ENCODE measurements around the gene NOL9. TPM values are rescaled to one million over a fixed set of nuclear protein-coding genes. Genes with fewer than 3 reads are reported as not detected.

NOL9 gene
- total and polyA plus RNA-seq, 10 of the 15 experiments (the other 5 are each of a cell fraction or from before 2014, with no cell fraction given): 3.9 to 35.9 (median 23.0) TPM

DNA sequence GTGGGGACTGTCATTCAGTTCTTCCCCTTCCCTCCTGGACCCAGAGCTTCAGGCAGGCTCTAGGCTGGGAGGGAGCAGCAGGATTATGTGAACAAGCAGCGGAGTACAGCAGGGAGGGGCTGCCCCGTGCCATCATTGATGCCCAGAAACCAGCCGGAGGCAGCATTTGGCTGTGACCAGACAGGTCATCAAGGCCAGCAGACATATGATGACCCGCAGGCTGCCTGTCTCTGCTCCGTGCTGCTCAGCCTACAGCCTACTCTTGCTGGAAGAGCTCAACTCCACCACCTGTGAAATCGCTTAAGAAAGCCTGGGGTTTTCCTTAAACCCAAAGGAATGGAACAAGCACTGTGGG, 43.4 kb upstream of the NOL9 start:
- peaks cover 9% of the 10 kb centered on the region for H3K4me1 ChIP-seq (ENCODE audit: control insufficient read depth, insufficient read depth, low read length)
- H2AFZ ChIP-seq (ENCODE audit: control insufficient read depth, low read depth, low read length): no peak overlapping the region
- in situ Hi-C loops (cut with MboI): no loop called here
- no peak overlapping the region for H3K27ac ChIP-seq (ENCODE audit: control insufficient read depth, insufficient read depth)
- peaks cover 36% of the 10 kb centered on the region for H3K79me2 ChIP-seq (ENCODE audit: control insufficient read depth, insufficient read depth, low read length)
- RAD21 ChIA-PET (ENCODE audit: unreplicated experiment): no interaction called here
- no peak for FAIRE-seq
- CTCF ChIA-PET: interaction anchor here (1.4 kb wide), 1 partner anchor 43 kb away, joined by 6 read pairs; the partner anchor contains the start of genes NOL9 and TAS1R1
- ATAC-seq: no peak
- SMC1A ChIA-PET (ENCODE audit: uncharacterized antibody, unreplicated experiment): no interaction called here
- intact Hi-C loops (cut with micrococcal nuclease; ENCODE audit: unreplicated experiment): no loop called here
- no peaks in the 10 kb centered on the region for H4K20me1 ChIP-seq (ENCODE audit: control insufficient read depth, insufficient read depth)
- POLR2A ChIA-PET: interaction anchor here (4.0 kb wide), 1 partner anchor 17 kb away, joined by 22 read pairs; the partner anchor contains the start of gene ZBTB48
- no TSS peak for BruUV-seq (replicated peaks)
- H3K9ac ChIP-seq (ENCODE audit: control insufficient read depth, insufficient read depth, low read length): no peak overlapping the region
- no peak for DNase-seq (ENCODE audit: low read depth, low spot score)
- H3K4me3 ChIP-seq: no peak overlapping the region
- no peak for TF ChIP-seq BMI1 (IDR thresholded peaks at IDR 0.05; ENCODE audit: borderline replicate concordance)
- TF ChIP-seq JUND (IDR thresholded peaks at IDR 0.05; ENCODE audit: low read depth, low read length): no peak
- no peak for TF ChIP-seq JUNB (IDR thresholded peaks at IDR 0.05)
- TF ChIP-seq SP1 (IDR thresholded peaks at IDR 0.05; ENCODE audit: low read depth, low read length): no peak
- no peak for TF ChIP-seq GATAD2B (conservative IDR thresholded peaks at IDR 0.05; ENCODE audit: low read depth)
- TF ChIP-seq MEF2A (IDR thresholded peaks at IDR 0.05; ENCODE audit: insufficient read depth, low read depth, low read length): no peak
- no peak for TF ChIP-seq SMAD1 (IDR thresholded peaks at IDR 0.05; ENCODE audit: low read depth, partially characterized antibody)
- TF ChIP-seq POLR2AphosphoS5 (IDR thresholded peaks at IDR 0.05; ENCODE audit: low read length): no peak
- TF ChIP-seq RAD51 (IDR thresholded peaks at IDR 0.05): no peak
- TF ChIP-seq SREBF1 (IDR thresholded peaks at IDR 0.05; ENCODE audit: low read length): no peak
- TF ChIP-seq ZZZ3 (IDR thresholded peaks at IDR 0.05; ENCODE audit: control insufficient read depth, insufficient read length, low read depth): no peak
- no peak for TF ChIP-seq CEBPB (IDR thresholded peaks at IDR 0.05; ENCODE audit: borderline replicate concordance in 1 of 2, low read depth in 2 of 2, low read length in 2 of 2)
- TF ChIP-seq ZNF207 (IDR thresholded peaks at IDR 0.05; ENCODE audit: borderline replicate concordance): no peak
- TF ChIP-seq CREM (IDR thresholded peaks at IDR 0.05; ENCODE audit: low read depth): no peak
- no peak for TF ChIP-seq BHLHE40 (IDR thresholded peaks at IDR 0.05; ENCODE audit: borderline replicate concordance in 1 of 2, low read depth in 2 of 2, low read length in 1 of 2)
- no peak for TF ChIP-seq ZNF274 (IDR thresholded peaks at IDR 0.05; ENCODE audit: insufficient read depth, insufficient read length)
- H3K36me3 ChIP-seq (ENCODE audit: control insufficient read depth in 2 of 2, insufficient read depth in 2 of 2, low read length in 1 of 2): peaks cover 10 to 21% of the 10 kb centered on the region in 2 experiments
- H3K27me3 ChIP-seq (replicated peaks in 1 of 2; ENCODE audit: control insufficient read depth in 2 of 2, insufficient read depth in 2 of 2, low read length in 1 of 2): no peaks in the 10 kb centered on the region
- H3K4me2 ChIP-seq (ENCODE audit: control insufficient read depth, insufficient read depth): no peak overlapping the region
- H3K9me3 ChIP-seq (replicated peaks; ENCODE audit: control insufficient read depth, insufficient read depth, low read length): no peaks in the 10 kb centered on the region
- WGBS (ENCODE audit: insufficient coverage, insufficient replicate concordance, low lambda C conversion rate, missing lambda C conversion rate): over 99% methylated on average over 6 of the region's 6 CpGs
